ELR (cell line): ENCODE data around the gene CLPX.
"Not testable (repeated sequence)": the region's sequence is repeated elsewhere in the genome, so short reads cannot be mapped to it uniquely, and the experiment has no call there.

Experiments used
- DNase-seq: peaks from one replicate; pipeline ENCODE4 v3.0.0-alpha.2; 2015; ENCODE audit warnings: low read depth

The CLPX gene

GRCh38 chr15:65206750-65207149 lies 21.6 kb upstream of the CLPX start:
- DNase-seq = no peak

- no peak for DNase-seq
These were observed 20.0 kb upstream of the CLPX start for GRCh38 chr15:65204931-65205660.

GRCh38 chr15:65204236-65204930 lies 19.2 kb upstream of the CLPX start:
- no peak for DNase-seq

- DNase-seq = no peak
These were observed 16.8 kb upstream of the CLPX start for GRCh38 chr15:65201918-65202317.

- DNase-seq = no peak
These were observed 13.4 kb upstream of the CLPX start for GRCh38 chr15:65198571-65198970.

- DNase-seq = no peak
These were observed 12.1 kb upstream of the CLPX start for GRCh38 chr15:65197337-65197645.

GRCh38 chr15:65196637-65197336 lies 11.6 kb upstream of the CLPX start:
- no peak for DNase-seq

GRCh38 chr15:65195548-65195923 lies 10.4 kb upstream of the CLPX start:
- DNase-seq = no peak

GRCh38 chr15:65194826-65195547 lies 9.8 kb upstream of the CLPX start:
- no peak for DNase-seq

- no peak for DNase-seq
These were observed 6.9 kb upstream of the CLPX start for GRCh38 chr15:65192016-65192415.

GRCh38 chr15:65189102-65189740 lies 4.1 kb upstream of the CLPX start:
- DNase-seq = peak; percentile 75

GRCh38 chr15:65188472-65188871 lies 3.3 kb upstream of the CLPX start:
- not testable (repeated sequence) for DNase-seq

GRCh38 chr15:65184305-65184867 lies 756 bp downstream of the CLPX start:
- peak; percentile 79 for DNase-seq

- DNase-seq = no peak
These were observed 1.3 kb downstream of the CLPX start for GRCh38 chr15:65183865-65184159.

- no peak for DNase-seq
These were observed 2.6 kb downstream of the CLPX start for GRCh38 chr15:65182538-65182937.

GRCh38 chr15:65181582-65182353 lies 3.4 kb downstream of the CLPX start:
- DNase-seq = not testable (repeated sequence)

- DNase-seq = no peak
These were observed 5.0 kb downstream of the CLPX start for GRCh38 chr15:65180167-65180566.

GRCh38 chr15:65177901-65178300 lies 7.2 kb downstream of the CLPX start:
- DNase-seq = peak; percentile 33

GRCh38 chr15:65176056-65176455 lies 9.1 kb downstream of the CLPX start:
- DNase-seq = no peak

GRCh38 chr15:65175511-65175910 lies 9.6 kb downstream of the CLPX start:
- no peak for DNase-seq

- no peak for DNase-seq
These were observed 10.6 kb downstream of the CLPX start for GRCh38 chr15:65174509-65174908.
